Stimulated activated CD8-positive, alpha-beta memory T cell treated with anti-CD3 and anti-CD28 coated beads, Interleukin-4, amount 100 ng/mL, for 48 hours (primary cell): ENCODE results near the gene IL4I1.
"Not testable (repeated sequence)": the region's sequence is repeated elsewhere in the genome, so short reads cannot be mapped to it uniquely, and the experiment has no call there.

Experiments used
- DNase-seq: peaks from one replicate; pipeline ENCODE4 v3.0.0-alpha.2; 2020

The IL4I1 gene, protein sequence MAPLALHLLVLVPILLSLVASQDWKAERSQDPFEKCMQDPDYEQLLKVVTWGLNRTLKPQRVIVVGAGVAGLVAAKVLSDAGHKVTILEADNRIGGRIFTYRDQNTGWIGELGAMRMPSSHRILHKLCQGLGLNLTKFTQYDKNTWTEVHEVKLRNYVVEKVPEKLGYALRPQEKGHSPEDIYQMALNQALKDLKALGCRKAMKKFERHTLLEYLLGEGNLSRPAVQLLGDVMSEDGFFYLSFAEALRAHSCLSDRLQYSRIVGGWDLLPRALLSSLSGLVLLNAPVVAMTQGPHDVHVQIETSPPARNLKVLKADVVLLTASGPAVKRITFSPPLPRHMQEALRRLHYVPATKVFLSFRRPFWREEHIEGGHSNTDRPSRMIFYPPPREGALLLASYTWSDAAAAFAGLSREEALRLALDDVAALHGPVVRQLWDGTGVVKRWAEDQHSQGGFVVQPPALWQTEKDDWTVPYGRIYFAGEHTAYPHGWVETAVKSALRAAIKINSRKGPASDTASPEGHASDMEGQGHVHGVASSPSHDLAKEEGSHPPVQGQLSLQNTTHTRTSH

DNA sequence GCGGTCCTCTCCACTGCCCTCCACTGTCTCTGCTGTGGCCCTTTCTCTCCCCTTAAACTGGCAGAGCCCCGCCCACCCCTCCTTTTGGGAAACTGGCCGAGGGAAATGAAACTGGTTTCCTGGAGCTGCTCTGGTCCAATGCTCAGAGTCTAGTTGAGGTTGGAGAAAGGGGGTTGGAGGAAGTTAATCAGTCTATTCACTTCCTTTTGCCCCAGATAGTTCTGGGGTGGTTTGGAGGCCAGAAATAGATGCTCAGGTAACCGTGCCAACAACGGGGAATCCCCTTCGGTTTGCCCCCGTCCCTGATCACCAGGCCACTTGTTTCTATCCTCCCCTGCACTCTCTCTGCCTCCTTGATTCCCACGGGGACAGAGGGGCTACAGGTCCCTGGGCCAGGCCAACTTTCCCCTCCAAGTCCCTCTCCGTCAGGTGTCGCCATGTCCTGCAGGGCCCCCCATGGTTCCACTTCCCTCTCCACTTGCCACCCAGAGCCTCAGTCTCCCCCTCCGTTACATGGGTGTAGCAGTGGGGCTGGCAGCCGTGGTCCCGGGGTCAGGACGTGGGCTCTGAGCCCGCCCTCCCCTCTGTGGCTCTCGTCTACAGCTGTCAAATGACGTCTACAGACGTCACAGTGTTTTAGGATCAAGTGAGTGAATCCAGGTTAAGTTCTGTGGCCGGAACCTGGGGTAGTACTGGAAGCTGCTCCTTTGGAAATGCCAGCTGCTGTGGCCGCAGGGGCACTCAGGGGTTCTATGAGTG lies at the start of gene IL4I1:
Gene IL4I1, minus strand, starts transcription at position 25 of the 759 bp plus-strand sequence. CDS start 727 bp downstream, outside the sequence.
- peak; percentile 79 for DNase-seq

DNA sequence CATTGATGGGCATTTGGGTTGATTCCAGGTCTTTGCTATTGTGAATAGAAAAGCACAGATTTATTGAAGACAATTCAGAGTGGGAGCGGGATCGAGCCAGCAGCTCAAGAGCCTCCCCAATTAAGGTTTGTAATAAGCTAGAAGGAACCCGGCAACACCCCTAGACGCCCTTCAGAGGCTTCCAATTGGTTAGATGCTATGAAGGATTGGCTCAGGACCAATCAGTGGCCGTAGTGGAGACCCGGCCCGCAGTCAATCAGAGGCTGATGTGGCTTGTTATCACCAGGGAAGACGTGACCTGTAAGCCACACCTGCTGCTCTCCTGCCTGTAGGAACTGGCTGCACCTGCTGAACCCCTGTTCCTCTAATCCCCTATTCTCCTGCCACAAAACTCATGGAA lies 49.7 kb upstream of the IL4I1 start:
- DNase-seq, result no peak

GRCh38 chr19:49944567-49944966 lies 47.9 kb upstream of the IL4I1 start:
- DNase-seq, result not testable (repeated sequence)

DNA sequence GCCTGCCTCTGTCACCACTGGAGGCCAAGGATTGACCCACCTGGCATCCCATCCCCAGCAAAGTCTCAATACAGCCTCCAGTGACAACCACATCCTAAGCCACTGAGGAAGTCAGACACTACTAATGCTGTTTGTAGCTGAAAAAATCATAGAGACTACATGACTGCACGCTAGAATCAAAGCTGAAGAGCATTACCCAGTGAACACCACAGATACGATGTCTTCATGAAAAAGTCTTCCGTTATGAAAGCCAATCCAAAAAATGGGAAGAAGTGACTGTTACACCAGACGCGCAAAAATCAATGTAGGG lies 43.8 kb upstream of the IL4I1 start:
- DNase-seq, result no peak

DNA sequence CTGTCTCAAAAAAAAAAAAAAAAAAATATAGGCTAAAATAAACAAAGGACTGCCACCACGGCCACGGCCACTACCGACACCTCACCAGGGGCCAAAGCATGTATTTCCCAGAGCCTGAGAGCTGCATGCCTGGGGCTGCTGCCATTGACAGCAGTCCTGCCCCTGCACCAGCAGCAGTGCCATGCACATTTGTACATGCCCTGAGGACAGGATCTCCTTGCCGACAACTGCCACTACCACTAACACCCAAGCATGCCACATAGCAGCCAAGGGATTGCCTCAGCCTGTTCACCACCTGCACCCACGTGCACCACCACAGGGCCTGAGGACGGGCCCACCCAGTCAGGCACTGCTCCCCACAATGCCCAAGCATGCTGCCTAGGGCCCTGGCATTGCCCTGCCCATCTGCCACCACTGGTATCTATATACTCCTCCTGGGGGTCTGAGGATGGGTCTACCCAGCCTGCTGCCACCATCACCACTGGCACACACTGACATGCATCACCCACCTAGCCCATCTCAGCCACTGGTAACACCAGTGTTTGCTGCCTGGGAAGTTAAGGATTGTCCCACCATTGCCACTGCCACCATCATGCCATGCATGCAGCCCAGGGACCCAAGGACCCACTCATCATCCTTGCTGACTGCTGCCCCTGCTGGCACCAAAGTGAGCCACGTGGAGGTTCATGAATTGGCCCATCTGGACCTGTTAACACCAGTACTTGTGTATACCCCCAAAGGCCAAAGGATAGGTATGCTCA lies 43.2 kb upstream of the IL4I1 start:
- DNase-seq, result no peak

DNA sequence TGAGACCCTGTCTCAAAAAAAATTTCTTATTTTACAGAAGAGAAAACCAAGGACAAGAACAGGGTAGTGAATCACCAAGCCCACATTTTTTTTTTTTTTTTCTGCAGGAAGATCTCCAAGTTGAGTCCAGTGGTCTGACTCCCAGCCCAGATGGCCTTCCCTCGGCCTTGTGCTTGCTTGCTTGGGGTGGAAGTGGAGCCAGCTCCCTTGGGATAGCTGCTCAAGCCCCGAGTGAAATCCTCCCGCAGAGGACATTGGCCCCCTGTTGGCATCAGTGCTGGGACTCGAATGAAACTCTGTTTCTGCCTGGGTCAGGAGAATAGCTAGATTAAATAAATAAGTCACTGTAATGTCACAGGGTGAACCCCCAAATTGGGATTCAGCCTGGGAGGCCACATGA lies 42.0 kb upstream of the IL4I1 start:
- no peak for DNase-seq

DNA sequence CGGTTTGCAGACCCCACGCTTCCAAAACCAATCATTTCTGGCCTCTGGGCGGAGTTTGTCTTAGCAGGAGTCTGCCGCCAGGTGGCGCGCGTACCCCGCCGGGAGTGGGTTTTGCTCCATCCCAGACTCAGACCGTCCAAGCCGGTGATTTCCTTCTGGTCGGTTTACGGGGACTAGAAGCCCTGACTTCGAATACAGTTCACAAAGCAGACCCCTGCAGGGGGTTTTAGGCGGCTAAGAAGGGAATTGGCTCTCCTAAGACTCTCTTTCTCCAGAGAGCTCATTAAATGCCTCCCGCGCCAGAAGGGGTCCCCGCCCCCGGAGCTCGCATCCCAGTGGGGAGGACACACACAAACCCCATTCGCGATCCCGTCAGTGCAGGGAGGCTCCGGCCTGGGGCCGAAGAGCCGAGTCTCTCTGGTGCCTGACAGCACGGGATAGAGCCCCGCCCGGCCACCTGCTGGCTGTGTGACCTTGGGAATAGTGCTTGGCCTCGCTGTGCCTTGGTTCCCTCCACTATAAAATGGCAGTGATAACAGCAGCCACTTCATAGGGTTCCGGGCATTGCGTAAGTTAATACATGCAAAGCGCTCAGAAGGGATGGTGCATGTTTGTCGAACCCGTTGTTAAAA lies 41.2 kb upstream of the IL4I1 start:
- DNase-seq, result peak; percentile 93

- DNase-seq, result no peak
These were observed 39.9 kb upstream of the IL4I1 start for GRCh38 chr19:49936549-49936948.

DNA sequence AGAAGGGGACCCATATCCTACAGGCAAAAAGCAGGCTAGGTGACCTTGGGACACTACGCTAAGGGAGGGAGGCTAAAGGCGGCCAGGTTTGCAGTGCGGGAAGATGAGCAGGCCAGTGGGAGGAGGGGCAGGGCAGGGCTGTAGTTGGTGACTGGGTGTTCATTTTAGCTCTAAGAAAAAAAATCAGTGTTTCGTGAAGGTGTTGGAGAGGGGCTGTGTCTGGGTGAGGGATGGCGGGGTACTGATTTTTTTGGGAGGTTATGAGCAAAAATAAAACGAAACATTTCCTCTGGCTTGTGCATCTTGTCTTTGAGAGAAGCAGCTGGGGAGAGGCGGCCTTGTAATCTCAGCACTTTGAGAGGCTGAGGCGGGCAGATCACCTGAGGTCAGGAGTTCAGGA lies 37.0 kb upstream of the IL4I1 start:
- DNase-seq, result no peak

GRCh38 chr19:49932731-49933131 lies 36.0 kb upstream of the IL4I1 start:
- DNase-seq, result no peak

GRCh38 chr19:49932041-49932451 lies 35.4 kb upstream of the IL4I1 start:
- DNase-seq, result no peak

- no peak for DNase-seq
These were observed 34.8 kb upstream of the IL4I1 start for GRCh38 chr19:49931293-49932040.

GRCh38 chr19:49930483-49931011 lies 33.9 kb upstream of the IL4I1 start:
- DNase-seq, result no peak

GRCh38 chr19:49929611-49930482 lies 33.2 kb upstream of the IL4I1 start:
- DNase-seq, result peak; percentile 96

- DNase-seq, result peak; percentile 97
These were observed 32.5 kb upstream of the IL4I1 start, which contains the start of the genes ATF5 and NUP62 for GRCh38 chr19:49929121-49929610. Gene ATF5, plus strand, starts transcription at chr19:49929205. Its CDS starts 1,646 bp downstream, at chr19:49930851. Gene NUP62, minus strand, starts transcription at chr19:49929504. Its CDS starts 19,697 bp downstream, at chr19:49909807.

DNA sequence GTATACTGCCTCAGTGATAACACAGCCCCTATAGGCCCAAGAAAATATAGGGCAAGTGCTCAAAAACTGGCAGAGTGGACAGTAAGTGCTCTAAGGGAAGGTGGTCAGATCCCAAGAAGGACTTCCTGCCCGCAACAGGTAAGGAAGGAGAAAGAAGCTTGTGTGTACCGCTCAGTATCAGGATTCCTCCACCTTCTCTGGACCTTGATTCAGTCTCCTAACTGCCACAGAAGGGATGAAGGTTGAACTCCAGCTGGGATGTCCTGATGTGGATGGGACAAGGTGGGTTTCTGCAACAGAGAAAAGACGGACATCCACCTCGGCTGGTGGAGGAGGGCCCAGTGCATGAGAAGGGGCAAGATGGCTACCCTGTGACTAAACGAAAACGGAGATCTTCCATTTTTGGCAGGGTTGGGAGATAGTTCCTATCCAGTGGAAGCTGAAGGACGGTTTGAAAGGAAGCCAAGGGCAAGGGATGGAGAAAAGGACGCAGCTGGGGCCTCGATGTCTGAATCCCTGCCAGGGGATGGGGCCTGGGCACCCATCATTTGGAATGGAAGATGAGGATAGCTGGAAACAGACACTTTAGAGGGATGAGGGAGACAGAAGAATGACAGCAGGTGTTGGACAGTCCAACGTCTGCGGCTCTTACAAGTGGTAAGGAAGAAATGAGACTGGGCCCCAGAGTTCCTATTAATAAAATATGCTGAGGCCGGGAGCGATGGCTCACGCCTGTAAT lies 31.0 kb upstream of the IL4I1 start:
- no peak for DNase-seq

GRCh38 chr19:49926515-49926914 lies 29.8 kb upstream of the IL4I1 start:
- DNase-seq, result no peak

DNA sequence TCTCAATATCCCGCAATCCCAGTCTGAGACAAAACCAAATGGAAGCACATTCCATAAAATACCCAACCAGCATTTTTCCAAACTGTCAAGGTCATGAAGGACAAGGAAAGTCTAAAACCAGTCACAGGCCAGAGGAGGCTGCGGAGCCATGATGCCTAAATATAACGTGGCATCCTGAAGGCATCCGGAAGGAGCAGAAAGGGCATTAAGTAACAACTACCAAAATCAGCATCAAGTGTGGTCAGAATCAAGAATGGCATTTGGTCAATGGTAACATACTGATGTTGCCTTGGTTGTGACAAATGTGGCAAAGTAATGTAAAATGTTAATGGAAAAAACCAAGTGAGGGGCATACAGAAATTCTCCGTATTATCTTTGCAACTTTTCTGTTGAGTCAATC lies 28.8 kb upstream of the IL4I1 start:
- DNase-seq, result no peak

GRCh38 chr19:49924881-49925210 lies 28.2 kb upstream of the IL4I1 start:
- DNase-seq, result not testable (repeated sequence)
